ENCODE results near the gene PSMD3. TPM values are rescaled to one million over a fixed set of nuclear protein-coding genes. Genes with fewer than 3 reads are reported as not detected.

The PSMD3 gene
- total and polyA plus RNA-seq, 9 of the 15 experiments (the other 6 are each of a cell fraction or from before 2014, with no cell fraction given): 2.0 to 251 (median 135) TPM

DNA sequence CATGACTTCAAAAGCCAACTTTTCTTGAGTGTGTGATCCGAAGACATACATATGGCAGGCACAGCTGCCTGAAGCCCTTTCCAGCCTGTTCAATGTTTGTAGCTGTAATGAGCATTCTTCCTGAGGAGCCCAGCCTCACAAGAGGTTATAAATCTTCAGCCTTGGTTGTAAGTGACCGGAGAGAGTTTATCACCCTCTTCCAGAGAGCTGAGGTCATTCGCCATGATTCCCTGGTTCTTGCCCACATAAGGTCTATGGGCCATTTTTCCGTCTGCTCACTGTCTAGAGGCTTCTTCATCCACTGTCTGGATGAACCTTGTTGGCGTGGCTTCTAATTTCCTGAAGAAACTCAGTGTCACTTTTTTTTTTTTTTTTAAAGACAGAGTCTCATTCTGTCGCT is 24.9 kb downstream of the PSMD3 start (continued):
- TF ChIP-seq, protein P1, sequence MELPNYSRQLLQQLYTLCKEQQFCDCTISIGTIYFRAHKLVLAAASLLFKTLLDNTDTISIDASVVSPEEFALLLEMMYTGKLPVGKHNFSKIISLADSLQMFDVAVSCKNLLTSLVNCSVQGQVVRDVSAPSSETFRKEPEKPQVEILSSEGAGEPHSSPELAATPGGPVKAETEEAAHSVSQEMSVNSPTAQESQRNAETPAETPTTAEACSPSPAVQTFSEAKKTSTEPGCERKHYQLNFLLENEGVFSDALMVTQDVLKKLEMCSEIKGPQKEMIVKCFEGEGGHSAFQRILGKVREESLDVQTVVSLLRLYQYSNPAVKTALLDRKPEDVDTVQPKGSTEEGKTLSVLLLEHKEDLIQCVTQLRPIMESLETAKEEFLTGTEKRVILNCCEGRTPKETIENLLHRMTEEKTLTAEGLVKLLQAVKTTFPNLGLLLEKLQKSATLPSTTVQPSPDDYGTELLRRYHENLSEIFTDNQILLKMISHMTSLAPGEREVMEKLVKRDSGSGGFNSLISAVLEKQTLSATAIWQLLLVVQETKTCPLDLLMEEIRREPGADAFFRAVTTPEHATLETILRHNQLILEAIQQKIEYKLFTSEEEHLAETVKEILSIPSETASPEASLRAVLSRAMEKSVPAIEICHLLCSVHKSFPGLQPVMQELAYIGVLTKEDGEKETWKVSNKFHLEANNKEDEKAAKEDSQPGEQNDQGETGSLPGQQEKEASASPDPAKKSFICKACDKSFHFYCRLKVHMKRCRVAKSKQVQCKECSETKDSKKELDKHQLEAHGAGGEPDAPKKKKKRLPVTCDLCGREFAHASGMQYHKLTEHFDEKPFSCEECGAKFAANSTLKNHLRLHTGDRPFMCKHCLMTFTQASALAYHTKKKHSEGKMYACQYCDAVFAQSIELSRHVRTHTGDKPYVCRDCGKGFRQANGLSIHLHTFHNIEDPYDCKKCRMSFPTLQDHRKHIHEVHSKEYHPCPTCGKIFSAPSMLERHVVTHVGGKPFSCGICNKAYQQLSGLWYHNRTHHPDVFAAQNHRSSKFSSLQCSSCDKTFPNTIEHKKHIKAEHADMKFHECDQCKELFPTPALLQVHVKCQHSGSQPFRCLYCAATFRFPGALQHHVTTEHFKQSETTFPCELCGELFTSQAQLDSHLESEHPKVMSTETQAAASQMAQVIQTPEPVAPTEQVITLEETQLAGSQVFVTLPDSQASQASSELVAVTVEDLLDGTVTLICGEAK (IDR thresholded peaks at IDR 0.05): no peak
- TF ChIP-seq, protein P1 (CRISPR knock-in tag; IDR thresholded peaks at IDR 0.05): no peak
- TF ChIP-seq EWSR1 (IDR thresholded peaks at IDR 0.05; ENCODE audit: borderline replicate concordance, low read depth, partially characterized antibody): no peak
- no peak for TF ChIP-seq ETV1 (tag; conservative IDR thresholded peaks at IDR 0.05; ENCODE audit: low read depth)
- TF ChIP-seq NR1H2 (CRISPR knock-in tag; IDR thresholded peaks at IDR 0.05): no peak
- TF ChIP-seq SMARCB1 (IDR thresholded peaks at IDR 0.05; ENCODE audit: insufficient read length, low read depth): no peak
- TF ChIP-seq, protein P2, sequence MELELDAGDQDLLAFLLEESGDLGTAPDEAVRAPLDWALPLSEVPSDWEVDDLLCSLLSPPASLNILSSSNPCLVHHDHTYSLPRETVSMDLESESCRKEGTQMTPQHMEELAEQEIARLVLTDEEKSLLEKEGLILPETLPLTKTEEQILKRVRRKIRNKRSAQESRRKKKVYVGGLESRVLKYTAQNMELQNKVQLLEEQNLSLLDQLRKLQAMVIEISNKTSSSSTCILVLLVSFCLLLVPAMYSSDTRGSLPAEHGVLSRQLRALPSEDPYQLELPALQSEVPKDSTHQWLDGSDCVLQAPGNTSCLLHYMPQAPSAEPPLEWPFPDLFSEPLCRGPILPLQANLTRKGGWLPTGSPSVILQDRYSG (tag; conservative IDR thresholded peaks at IDR 0.05; ENCODE audit: low read depth): no peak
- no peak for TF ChIP-seq ZZZ3 (IDR thresholded peaks at IDR 0.05)
- TF ChIP-seq LCOR (CRISPR knock-in tag; IDR thresholded peaks at IDR 0.05): no peak
- no peak for TF ChIP-seq SMAD3 (CRISPR knock-in tag; conservative IDR thresholded peaks at IDR 0.05)
- TF ChIP-seq ZNF24 (IDR thresholded peaks at IDR 0.05): no peak
- TF ChIP-seq, protein P3, sequence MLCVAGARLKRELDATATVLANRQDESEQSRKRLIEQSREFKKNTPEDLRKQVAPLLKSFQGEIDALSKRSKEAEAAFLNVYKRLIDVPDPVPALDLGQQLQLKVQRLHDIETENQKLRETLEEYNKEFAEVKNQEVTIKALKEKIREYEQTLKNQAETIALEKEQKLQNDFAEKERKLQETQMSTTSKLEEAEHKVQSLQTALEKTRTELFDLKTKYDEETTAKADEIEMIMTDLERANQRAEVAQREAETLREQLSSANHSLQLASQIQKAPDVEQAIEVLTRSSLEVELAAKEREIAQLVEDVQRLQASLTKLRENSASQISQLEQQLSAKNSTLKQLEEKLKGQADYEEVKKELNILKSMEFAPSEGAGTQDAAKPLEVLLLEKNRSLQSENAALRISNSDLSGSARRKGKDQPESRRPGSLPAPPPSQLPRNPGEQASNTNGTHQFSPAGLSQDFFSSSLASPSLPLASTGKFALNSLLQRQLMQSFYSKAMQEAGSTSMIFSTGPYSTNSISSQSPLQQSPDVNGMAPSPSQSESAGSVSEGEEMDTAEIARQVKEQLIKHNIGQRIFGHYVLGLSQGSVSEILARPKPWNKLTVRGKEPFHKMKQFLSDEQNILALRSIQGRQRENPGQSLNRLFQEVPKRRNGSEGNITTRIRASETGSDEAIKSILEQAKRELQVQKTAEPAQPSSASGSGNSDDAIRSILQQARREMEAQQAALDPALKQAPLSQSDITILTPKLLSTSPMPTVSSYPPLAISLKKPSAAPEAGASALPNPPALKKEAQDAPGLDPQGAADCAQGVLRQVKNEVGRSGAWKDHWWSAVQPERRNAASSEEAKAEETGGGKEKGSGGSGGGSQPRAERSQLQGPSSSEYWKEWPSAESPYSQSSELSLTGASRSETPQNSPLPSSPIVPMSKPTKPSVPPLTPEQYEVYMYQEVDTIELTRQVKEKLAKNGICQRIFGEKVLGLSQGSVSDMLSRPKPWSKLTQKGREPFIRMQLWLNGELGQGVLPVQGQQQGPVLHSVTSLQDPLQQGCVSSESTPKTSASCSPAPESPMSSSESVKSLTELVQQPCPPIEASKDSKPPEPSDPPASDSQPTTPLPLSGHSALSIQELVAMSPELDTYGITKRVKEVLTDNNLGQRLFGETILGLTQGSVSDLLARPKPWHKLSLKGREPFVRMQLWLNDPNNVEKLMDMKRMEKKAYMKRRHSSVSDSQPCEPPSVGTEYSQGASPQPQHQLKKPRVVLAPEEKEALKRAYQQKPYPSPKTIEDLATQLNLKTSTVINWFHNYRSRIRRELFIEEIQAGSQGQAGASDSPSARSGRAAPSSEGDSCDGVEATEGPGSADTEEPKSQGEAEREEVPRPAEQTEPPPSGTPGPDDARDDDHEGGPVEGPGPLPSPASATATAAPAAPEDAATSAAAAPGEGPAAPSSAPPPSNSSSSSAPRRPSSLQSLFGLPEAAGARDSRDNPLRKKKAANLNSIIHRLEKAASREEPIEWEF (CRISPR knock-in tag; IDR thresholded peaks at IDR 0.05): no peak
- no peak; the same call in 1 of the 2 replicates for TF ChIP-seq NFE2 (IDR thresholded peaks at IDR 0.05; ENCODE audit: low read depth)
- no peak for TF ChIP-seq NFXL1 (CRISPR knock-in tag; IDR thresholded peaks at IDR 0.05)
- TF ChIP-seq PML (IDR thresholded peaks at IDR 0.05; ENCODE audit: low read length): 0 out of 2 replicates have a peak, but pooled peaks have one; percentile 26

All from K562 (cell line).